ENCODE measurements around the gene RABL6. TPM values are rescaled to one million over a fixed set of nuclear protein-coding genes. Genes with fewer than 3 reads are reported as not detected.

RABL6 gene
- total and polyA plus RNA-seq, 2 donors (not counting 1 experiment from before 2014, with no cell fraction given) = 36.8 to 59.6 TPM

DNA sequence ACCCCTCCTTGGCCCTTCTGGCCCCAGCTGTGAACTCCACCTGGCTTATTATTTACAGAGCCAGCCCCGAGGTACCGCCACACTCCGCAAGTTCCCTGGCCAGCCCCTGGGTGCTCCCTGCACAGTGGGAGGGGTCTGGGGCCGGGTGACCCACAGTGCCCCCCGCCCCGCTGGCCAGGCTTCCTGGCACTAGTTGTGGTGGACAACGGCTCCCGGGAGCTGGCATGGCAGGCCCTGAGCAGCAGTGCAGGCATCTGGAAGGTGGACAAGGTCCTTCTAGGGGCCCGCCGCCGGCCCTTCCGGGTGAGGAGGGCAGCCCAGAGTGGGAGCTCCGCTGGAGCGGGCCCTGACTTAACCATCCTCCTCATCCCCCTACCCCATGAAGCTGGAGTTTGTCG, 48.3 kb downstream of the RABL6 start:
- no peak overlapping the region for H3K27ac ChIP-seq (ENCODE audit: insufficient read depth, low read length)
- TF ChIP-seq EZH2 (IDR thresholded peaks at IDR 0.05; ENCODE audit: low read length, missing control alignments) = no peak
- TF ChIP-seq, protein P1, sequence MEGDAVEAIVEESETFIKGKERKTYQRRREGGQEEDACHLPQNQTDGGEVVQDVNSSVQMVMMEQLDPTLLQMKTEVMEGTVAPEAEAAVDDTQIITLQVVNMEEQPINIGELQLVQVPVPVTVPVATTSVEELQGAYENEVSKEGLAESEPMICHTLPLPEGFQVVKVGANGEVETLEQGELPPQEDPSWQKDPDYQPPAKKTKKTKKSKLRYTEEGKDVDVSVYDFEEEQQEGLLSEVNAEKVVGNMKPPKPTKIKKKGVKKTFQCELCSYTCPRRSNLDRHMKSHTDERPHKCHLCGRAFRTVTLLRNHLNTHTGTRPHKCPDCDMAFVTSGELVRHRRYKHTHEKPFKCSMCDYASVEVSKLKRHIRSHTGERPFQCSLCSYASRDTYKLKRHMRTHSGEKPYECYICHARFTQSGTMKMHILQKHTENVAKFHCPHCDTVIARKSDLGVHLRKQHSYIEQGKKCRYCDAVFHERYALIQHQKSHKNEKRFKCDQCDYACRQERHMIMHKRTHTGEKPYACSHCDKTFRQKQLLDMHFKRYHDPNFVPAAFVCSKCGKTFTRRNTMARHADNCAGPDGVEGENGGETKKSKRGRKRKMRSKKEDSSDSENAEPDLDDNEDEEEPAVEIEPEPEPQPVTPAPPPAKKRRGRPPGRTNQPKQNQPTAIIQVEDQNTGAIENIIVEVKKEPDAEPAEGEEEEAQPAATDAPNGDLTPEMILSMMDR (conservative IDR thresholded peaks at IDR 0.05 in 1 of 2, IDR thresholded peaks at IDR 0.05 in 1 of 2; ENCODE audit: low read depth in 1 of 2, low read length in 2 of 2) = no peak
- H3K79me2 ChIP-seq (ENCODE audit: control insufficient read depth, insufficient read depth, low read length) = no peaks in the 10 kb centered on the region

DNA sequence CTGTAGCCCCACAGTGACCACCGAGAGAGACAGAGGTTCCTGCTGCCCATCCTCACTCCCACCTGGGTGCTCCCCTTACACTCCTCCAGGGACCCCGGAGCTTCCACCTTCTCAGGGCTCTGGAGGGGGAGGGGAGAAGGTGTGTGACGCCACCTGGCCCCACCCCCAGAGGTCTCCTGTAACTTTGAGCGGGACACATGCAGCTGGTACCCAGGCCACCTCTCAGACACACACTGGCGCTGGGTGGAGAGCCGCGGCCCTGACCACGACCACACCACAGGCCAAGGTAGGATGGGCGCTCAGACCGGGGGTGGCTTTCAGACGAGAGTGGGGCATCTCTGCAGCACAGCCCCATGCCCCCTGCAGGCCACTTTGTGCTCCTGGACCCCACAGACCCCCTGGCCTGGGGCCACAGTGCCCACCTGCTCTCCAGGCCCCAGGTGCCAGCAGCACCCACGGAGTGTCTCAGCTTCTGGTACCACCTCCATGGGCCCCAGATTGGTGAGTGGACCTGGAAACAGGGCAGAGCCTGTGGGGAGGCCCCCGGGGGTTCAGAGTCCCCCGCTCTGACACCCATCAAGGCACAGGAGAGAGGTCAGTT, 48.9 kb downstream of the RABL6 start:
- Histone ChIP-seq H3K4me3 (replicated peaks in 1 of 4; ENCODE audit: control extremely low read depth in 1 of 4, insufficient read depth in 1 of 4, low read depth in 3 of 4, low read length in 4 of 4) (no peak overlapping the region), H3K27ac (ENCODE audit: insufficient read depth, low read length) (no peak overlapping the region), H3K36me3 (ENCODE audit: control insufficient read depth, insufficient read depth, low read length) (peaks cover 15% of the 10 kb centered on the region), H4K20me1 (ENCODE audit: control insufficient read depth, extremely low read depth, insufficient read depth, low read length) (no peaks in the 10 kb centered on the region), H3K9ac (ENCODE audit: insufficient read depth, low read length) (no peak overlapping the region), H3K4me1 (ENCODE audit: control insufficient read depth, extremely low read depth, insufficient read depth, low read length) (peaks cover 2% of the 10 kb centered on the region), H3K79me2 (ENCODE audit: control insufficient read depth, insufficient read depth, low read length) (no peaks in the 10 kb centered on the region), H3K9me3 (ENCODE audit: control insufficient read depth, insufficient read depth, low read depth, low read length) (no peaks in the 10 kb centered on the region), H3K27me3 (ENCODE audit: control insufficient read depth, insufficient read depth, low read length) (no peaks in the 10 kb centered on the region), H3K4me2 (ENCODE audit: extremely low read depth, insufficient read depth, low read length) (no peak overlapping the region), H2AFZ (ENCODE audit: low read length) (no peak overlapping the region)
- TF ChIP-seq EZH2 (IDR thresholded peaks at IDR 0.05; ENCODE audit: low read length, missing control alignments) = no peak
- TF ChIP-seq, protein P1 (conservative IDR thresholded peaks at IDR 0.05 in 1 of 2, IDR thresholded peaks at IDR 0.05 in 1 of 2; ENCODE audit: low read depth in 1 of 2, low read length in 2 of 2) = no peak
- DNase-seq (ENCODE audit: low read depth in 2 of 2) = no peak

More for the DNA sequence above, 48.3 kb downstream of the RABL6 start:
- H3K9ac ChIP-seq (ENCODE audit: insufficient read depth, low read length) = no peak overlapping the region
- H3K4me2 ChIP-seq (ENCODE audit: extremely low read depth, insufficient read depth, low read length) = no peak overlapping the region
- no peaks in the 10 kb centered on the region for H3K27me3 ChIP-seq (ENCODE audit: control insufficient read depth, insufficient read depth, low read length)
- no peaks in the 10 kb centered on the region for H4K20me1 ChIP-seq (ENCODE audit: control insufficient read depth, extremely low read depth, insufficient read depth, low read length)
- H3K4me3 ChIP-seq (replicated peaks in 1 of 4; ENCODE audit: control extremely low read depth in 1 of 4, insufficient read depth in 1 of 4, low read depth in 3 of 4, low read length in 4 of 4) = no peak overlapping the region
- H3K4me1 ChIP-seq (ENCODE audit: control insufficient read depth, extremely low read depth, insufficient read depth, low read length) = peaks cover 2% of the 10 kb centered on the region
- no peak overlapping the region for H2AFZ ChIP-seq (ENCODE audit: low read length)
- peaks cover 18% of the 10 kb centered on the region for H3K36me3 ChIP-seq (ENCODE audit: control insufficient read depth, insufficient read depth, low read length)
- no peaks in the 10 kb centered on the region for H3K9me3 ChIP-seq (ENCODE audit: control insufficient read depth, insufficient read depth, low read depth, low read length)
- no peak for DNase-seq (ENCODE audit: low read depth in 2 of 2)

DNA sequence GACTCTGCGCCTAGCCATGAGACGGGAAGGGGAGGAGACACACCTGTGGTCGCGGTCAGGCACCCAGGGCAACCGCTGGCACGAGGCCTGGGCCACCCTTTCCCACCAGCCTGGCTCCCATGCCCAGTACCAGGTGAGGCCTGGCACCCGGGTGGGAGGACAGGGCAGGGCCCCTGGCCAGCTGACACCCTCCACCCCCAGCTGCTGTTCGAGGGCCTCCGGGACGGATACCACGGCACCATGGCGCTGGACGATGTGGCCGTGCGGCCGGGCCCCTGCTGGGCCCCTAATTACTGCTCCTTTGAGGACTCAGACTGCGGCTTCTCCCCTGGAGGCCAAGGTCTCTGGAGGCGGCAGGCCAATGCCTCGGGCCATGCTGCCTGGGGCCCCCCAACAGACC, 49.4 kb downstream of the RABL6 start:
- no peaks in the 10 kb centered on the region for H4K20me1 ChIP-seq (ENCODE audit: control insufficient read depth, extremely low read depth, insufficient read depth, low read length)
- no peak overlapping the region for H3K4me3 ChIP-seq (replicated peaks in 1 of 4; ENCODE audit: control extremely low read depth in 1 of 4, insufficient read depth in 1 of 4, low read depth in 3 of 4, low read length in 4 of 4)
- H3K4me1 ChIP-seq (ENCODE audit: control insufficient read depth, extremely low read depth, insufficient read depth, low read length) = peaks cover 2% of the 10 kb centered on the region
- H3K27me3 ChIP-seq (ENCODE audit: control insufficient read depth, insufficient read depth, low read length) = no peaks in the 10 kb centered on the region
- no peak overlapping the region for H3K4me2 ChIP-seq (ENCODE audit: extremely low read depth, insufficient read depth, low read length)
- no peak for TF ChIP-seq EZH2 (IDR thresholded peaks at IDR 0.05; ENCODE audit: low read length, missing control alignments)
- TF ChIP-seq, protein P1 (conservative IDR thresholded peaks at IDR 0.05 in 1 of 2, IDR thresholded peaks at IDR 0.05 in 1 of 2; ENCODE audit: low read depth in 1 of 2, low read length in 2 of 2) = no peak
- no peak overlapping the region for H2AFZ ChIP-seq (ENCODE audit: low read length)
- no peak overlapping the region for H3K27ac ChIP-seq (ENCODE audit: insufficient read depth, low read length)
- H3K36me3 ChIP-seq (ENCODE audit: control insufficient read depth, insufficient read depth, low read length) = peaks cover 17% of the 10 kb centered on the region
- no peaks in the 10 kb centered on the region for H3K79me2 ChIP-seq (ENCODE audit: control insufficient read depth, insufficient read depth, low read length)
- no peaks in the 10 kb centered on the region for H3K9me3 ChIP-seq (ENCODE audit: control insufficient read depth, insufficient read depth, low read depth, low read length)
- H3K9ac ChIP-seq (ENCODE audit: insufficient read depth, low read length) = no peak overlapping the region
- DNase-seq (ENCODE audit: low read depth in 2 of 2) = no peak
